Measurements from ENCODE around the gene GCG.

GCG gene

DNA sequence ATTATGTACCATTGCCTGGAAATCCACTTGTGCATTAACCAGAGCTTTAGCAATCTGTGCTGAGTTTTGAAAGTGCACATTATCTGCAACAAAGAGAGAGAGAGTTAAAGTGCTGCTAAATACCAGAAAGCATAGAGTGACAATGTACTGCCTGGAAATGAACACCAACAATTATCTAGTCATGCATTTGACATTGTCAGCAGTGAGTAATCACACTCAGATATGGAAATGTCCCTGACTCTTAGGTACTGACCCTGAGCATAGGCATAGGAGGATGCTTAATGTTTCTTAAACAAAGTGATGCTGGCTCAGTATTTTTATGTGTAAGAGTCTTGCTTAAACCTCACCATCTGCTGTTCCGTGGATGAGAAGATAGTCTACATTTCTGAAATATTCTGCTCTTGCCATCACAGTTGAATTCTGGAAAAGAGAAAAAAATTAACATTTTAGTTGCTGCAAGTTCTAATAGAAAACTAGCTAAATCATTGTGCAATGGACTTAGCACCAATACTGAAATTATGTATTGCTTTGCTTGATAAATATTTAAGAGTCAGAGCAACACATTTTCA, 20.8 kb upstream of the GCG start (continued):
- TF ChIP-seq, protein P1, sequence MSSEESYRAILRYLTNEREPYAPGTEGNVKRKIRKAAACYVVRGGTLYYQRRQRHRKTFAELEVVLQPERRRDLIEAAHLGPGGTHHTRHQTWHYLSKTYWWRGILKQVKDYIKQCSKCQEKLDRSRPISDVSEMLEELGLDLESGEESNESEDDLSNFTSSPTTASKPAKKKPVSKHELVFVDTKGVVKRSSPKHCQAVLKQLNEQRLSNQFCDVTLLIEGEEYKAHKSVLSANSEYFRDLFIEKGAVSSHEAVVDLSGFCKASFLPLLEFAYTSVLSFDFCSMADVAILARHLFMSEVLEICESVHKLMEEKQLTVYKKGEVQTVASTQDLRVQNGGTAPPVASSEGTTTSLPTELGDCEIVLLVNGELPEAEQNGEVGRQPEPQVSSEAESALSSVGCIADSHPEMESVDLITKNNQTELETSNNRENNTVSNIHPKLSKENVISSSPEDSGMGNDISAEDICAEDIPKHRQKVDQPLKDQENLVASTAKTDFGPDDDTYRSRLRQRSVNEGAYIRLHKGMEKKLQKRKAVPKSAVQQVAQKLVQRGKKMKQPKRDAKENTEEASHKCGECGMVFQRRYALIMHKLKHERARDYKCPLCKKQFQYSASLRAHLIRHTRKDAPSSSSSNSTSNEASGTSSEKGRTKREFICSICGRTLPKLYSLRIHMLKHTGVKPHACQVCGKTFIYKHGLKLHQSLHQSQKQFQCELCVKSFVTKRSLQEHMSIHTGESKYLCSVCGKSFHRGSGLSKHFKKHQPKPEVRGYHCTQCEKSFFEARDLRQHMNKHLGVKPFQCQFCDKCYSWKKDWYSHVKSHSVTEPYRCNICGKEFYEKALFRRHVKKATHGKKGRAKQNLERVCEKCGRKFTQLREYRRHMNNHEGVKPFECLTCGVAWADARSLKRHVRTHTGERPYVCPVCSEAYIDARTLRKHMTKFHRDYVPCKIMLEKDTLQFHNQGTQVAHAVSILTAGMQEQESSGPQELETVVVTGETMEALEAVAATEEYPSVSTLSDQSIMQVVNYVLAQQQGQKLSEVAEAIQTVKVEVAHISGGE (tag by site-specific recombination; conservative IDR thresholded peaks at IDR 0.05; ENCODE audit: low read depth), result no peak
- TF ChIP-seq ZNF19 (tag by site-specific recombination; IDR thresholded peaks at IDR 0.05; ENCODE audit: low read depth) (no peak), KLF16 (tag by site-specific recombination; IDR thresholded peaks at IDR 0.05) (no peak), ZNF155 (tag by site-specific recombination; IDR thresholded peaks at IDR 0.05) (no peak), ZNF311 (tag by site-specific recombination; IDR thresholded peaks at IDR 0.05; ENCODE audit: borderline replicate concordance) (no peak)
- TF ChIP-seq, protein P2, sequence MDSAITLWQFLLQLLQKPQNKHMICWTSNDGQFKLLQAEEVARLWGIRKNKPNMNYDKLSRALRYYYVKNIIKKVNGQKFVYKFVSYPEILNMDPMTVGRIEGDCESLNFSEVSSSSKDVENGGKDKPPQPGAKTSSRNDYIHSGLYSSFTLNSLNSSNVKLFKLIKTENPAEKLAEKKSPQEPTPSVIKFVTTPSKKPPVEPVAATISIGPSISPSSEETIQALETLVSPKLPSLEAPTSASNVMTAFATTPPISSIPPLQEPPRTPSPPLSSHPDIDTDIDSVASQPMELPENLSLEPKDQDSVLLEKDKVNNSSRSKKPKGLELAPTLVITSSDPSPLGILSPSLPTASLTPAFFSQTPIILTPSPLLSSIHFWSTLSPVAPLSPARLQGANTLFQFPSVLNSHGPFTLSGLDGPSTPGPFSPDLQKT (IDR thresholded peaks at IDR 0.05; ENCODE audit: borderline replicate concordance, low read depth, low read length), result no peak
- TF ChIP-seq, protein P3, sequence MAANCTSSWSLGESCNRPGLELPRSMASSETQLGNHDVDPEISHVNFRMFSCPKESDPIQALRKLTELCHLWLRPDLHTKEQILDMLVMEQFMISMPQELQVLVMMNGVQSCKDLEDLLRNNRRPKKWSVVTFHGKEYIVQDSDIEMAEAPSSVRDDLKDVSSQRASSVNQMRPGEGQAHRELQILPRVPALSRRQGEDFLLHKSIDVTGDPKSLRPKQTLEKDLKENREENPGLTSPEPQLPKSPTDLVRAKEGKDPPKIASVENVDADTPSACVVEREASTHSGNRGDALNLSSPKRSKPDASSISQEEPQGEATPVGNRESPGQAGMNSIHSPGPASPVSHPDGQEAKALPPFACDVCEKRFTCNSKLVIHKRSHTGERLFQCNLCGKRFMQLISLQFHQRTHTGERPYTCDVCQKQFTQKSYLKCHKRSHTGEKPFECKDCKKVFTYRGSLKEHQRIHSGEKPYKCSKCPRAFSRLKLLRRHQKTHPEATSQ (tag by site-specific recombination; IDR thresholded peaks at IDR 0.05), result no peak

DNA sequence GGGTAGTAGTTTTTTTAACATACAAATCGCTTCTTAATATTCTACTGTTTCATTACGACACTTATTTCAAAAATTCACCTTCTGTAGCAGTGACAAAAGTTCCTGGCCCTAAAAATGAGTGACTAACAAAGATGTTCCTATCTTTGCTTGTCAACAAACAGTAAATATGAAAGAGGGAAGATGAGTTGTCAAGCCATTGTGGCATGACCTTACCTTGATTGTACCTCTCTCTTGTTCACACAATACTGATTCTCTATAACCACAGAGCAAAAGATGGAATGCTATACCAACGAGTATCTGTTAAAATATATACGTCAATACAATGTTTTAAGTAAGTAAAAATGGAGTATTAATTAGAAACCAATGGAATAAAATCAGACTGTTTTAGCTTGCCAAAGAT, 14.7 kb upstream of the GCG start:
- Histone ChIP-seq H3K4me1 (ENCODE audit: control insufficient read depth, insufficient read depth, low read length) (no peaks in the 10 kb centered on the region), H3K4me3 (ENCODE audit: low read depth, low read length) (no peak overlapping the region), H3K27ac (ENCODE audit: extremely low read depth, low read depth, low read length) (no peak overlapping the region), H3K9me3 (ENCODE audit: control insufficient read depth, insufficient read depth, low read depth, low read length) (no peaks in the 10 kb centered on the region), H3K36me3 (ENCODE audit: control insufficient read depth in 2 of 2, insufficient read depth in 1 of 2, low read length in 2 of 2) (no peaks in the 10 kb centered on the region)
- TF ChIP-seq TRIM28 (IDR thresholded peaks at IDR 0.05; ENCODE audit: borderline replicate concordance, low read length), result no peak
- TF ChIP-seq, protein P4, sequence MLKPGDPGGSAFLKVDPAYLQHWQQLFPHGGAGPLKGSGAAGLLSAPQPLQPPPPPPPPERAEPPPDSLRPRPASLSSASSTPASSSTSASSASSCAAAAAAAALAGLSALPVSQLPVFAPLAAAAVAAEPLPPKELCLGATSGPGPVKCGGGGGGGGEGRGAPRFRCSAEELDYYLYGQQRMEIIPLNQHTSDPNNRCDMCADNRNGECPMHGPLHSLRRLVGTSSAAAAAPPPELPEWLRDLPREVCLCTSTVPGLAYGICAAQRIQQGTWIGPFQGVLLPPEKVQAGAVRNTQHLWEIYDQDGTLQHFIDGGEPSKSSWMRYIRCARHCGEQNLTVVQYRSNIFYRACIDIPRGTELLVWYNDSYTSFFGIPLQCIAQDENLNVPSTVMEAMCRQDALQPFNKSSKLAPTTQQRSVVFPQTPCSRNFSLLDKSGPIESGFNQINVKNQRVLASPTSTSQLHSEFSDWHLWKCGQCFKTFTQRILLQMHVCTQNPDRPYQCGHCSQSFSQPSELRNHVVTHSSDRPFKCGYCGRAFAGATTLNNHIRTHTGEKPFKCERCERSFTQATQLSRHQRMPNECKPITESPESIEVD (tag by site-specific recombination; IDR thresholded peaks at IDR 0.05), result no peak
- ChIA-PET CTCF (interaction anchor here (1.2 to 1.3 kb wide), 2 partner anchors 13 to 54 kb away, joined by 4 to 8 read pairs; no protein-coding TSS in a partner anchor), POLR2A (no interaction called here)

- H3K9me3 ChIP-seq (ENCODE audit: control insufficient read depth, insufficient read depth, low read depth, low read length), result no peaks in the 10 kb centered on the region
- CTCF ChIA-PET, result interaction anchor here (1.2 to 1.3 kb wide), 2 partner anchors 12 to 55 kb away, joined by 4 to 8 read pairs; no protein-coding TSS in a partner anchor
- POLR2A ChIA-PET, result no interaction called here
- TF ChIP-seq BCL11B (tag by site-specific recombination; IDR thresholded peaks at IDR 0.05; ENCODE audit: low read depth), result no peak
- TF ChIP-seq AEBP2 (tag by site-specific recombination; IDR thresholded peaks at IDR 0.05; ENCODE audit: borderline replicate concordance), result no peak
- TF ChIP-seq ZBTB17 (tag by site-specific recombination; IDR thresholded peaks at IDR 0.05), result no peak
- no peak for TF ChIP-seq ZNF544 (tag by site-specific recombination; IDR thresholded peaks at IDR 0.05)
- TF ChIP-seq ZNF660 (tag by site-specific recombination; IDR thresholded peaks at IDR 0.05), result no peak
- no peak for TF ChIP-seq REST (tag by site-specific recombination; IDR thresholded peaks at IDR 0.05)
- TF ChIP-seq ZNF184 (tag by site-specific recombination; IDR thresholded peaks at IDR 0.05), result no peak
- TF ChIP-seq KLF17 (tag by site-specific recombination; IDR thresholded peaks at IDR 0.05), result no peak
- no peak for TF ChIP-seq ZNF121 (tag by site-specific recombination; IDR thresholded peaks at IDR 0.05)
- TF ChIP-seq ZBTB7A (tag by site-specific recombination; IDR thresholded peaks at IDR 0.05; ENCODE audit: low read depth), result no peak
Measured at GRCh38 chr2:162166174-162166573, 14.1 kb upstream of the GCG start.

More at GRCh38 chr2:162166174-162166573, 14.1 kb upstream of the GCG start:
- H3K27ac ChIP-seq (ENCODE audit: extremely low read depth, low read depth, low read length), result no peak overlapping the region
- H3K4me3 ChIP-seq (ENCODE audit: low read depth, low read length), result no peak overlapping the region
- H3K4me1 ChIP-seq (ENCODE audit: control insufficient read depth, insufficient read depth, low read length), result no peaks in the 10 kb centered on the region
- no peaks in the 10 kb centered on the region for H3K36me3 ChIP-seq (ENCODE audit: control insufficient read depth in 2 of 2, insufficient read depth in 1 of 2, low read length in 2 of 2)
